Mucosa of rectum (tissue), 2 donors: ENCODE results near the gene MRPL28.

Experiments
- H3K27ac ChIP-seq, 2 donors: one replicate each; pipeline ENCODE4 v1.7.0; 2013; ENCODE audit warnings: inconsistent platforms in 2 of 2, low read depth in 2 of 2, low read length in 2 of 2
- H3K27me3 ChIP-seq, 2 donors: one replicate each; pipeline ENCODE4 v1.7.0; 2013; ENCODE audit warnings: low read length in 2 of 2; ENCODE audit not compliant: control insufficient read depth in 2 of 2, insufficient read depth in 2 of 2
- H3K36me3 ChIP-seq, 2 donors: one replicate each; pipeline ENCODE4 v1.7.0; 2013; ENCODE audit warnings: low read length in 2 of 2; ENCODE audit not compliant: control insufficient read depth in 2 of 2, insufficient read depth in 2 of 2
- H3K4me1 ChIP-seq, 2 donors: one replicate each; pipeline ENCODE4 v1.7.0; 2013; ENCODE audit warnings: low read length in 2 of 2, mild to moderate bottlenecking in 1 of 2; ENCODE audit not compliant: control insufficient read depth in 2 of 2, insufficient read depth in 2 of 2
- H3K4me3 ChIP-seq, 2 donors: one replicate each; pipeline ENCODE4 v1.7.0; 2013; ENCODE audit warnings: low read length in 2 of 2
- H3K9ac ChIP-seq, 2 donors: one replicate each; pipeline ENCODE4 v1.7.0; 2013; ENCODE audit warnings: low read length in 2 of 2, low read depth in 1 of 2, mild to moderate bottlenecking in 1 of 2
- H3K9me3 ChIP-seq, 2 donors: one replicate each; pipeline ENCODE4 v1.7.0; 2013; ENCODE audit warnings: low read length in 2 of 2; ENCODE audit not compliant: control insufficient read depth in 2 of 2
- donor health status: healthy.
- donor health status: Normal muscosa, but diverticular disease.

MRPL28 gene

GRCh38 chr16:400061-400591, 29.8 kb upstream of the MRPL28 start:
- peak overlapping the region in 1 of 2 donors; percentile 41 for H3K9ac ChIP-seq
- peak overlapping the region in 1 of 2 donors; percentile 91 for H3K27ac ChIP-seq

GRCh38 chr16:399340-400019, 29.1 kb upstream of the MRPL28 start:
- Histone ChIP-seq H3K27me3 (no peaks in the 10 kb centered on the region), H3K4me1 (peaks cover 4 to 14% of the 10 kb centered on the region in 2 donors), H3K4me3 (no peak overlapping the region), H3K36me3 (peaks cover 0 to 4% of the 10 kb centered on the region in 2 donors), H3K9ac (no peak overlapping the region), H3K27ac (peak overlapping the region in 1 of 2 donors; percentile 91), H3K9me3 (no peaks in the 10 kb centered on the region)

More at GRCh38 chr16:400061-400591, 29.8 kb upstream of the MRPL28 start:
- no peak overlapping the region for H3K4me3 ChIP-seq
- H3K4me1 ChIP-seq = peaks cover 4 to 14% of the 10 kb centered on the region in 2 donors
- H3K36me3 ChIP-seq = peaks cover 0 to 4% of the 10 kb centered on the region in 2 donors
- H3K27me3 ChIP-seq = no peaks in the 10 kb centered on the region
- no peaks in the 10 kb centered on the region for H3K9me3 ChIP-seq

- H3K9me3 ChIP-seq = no peaks in the 10 kb centered on the region
- H3K9ac ChIP-seq = no peak overlapping the region
- H3K27ac ChIP-seq = peak overlapping the region in 1 of 2 donors; percentile 48
- H3K36me3 ChIP-seq = peaks cover 0 to 4% of the 10 kb centered on the region in 2 donors
- peaks cover 4 to 14% of the 10 kb centered on the region in 2 donors for H3K4me1 ChIP-seq
- no peak overlapping the region for H3K4me3 ChIP-seq
- H3K27me3 ChIP-seq = no peaks in the 10 kb centered on the region
Measured at GRCh38 chr16:398561-399339, 28.4 kb upstream of the MRPL28 start.

GRCh38 chr16:397736-398332, 27.5 kb upstream of the MRPL28 start:
- Histone ChIP-seq H3K9me3 (no peaks in the 10 kb centered on the region), H3K4me1 (peaks cover 4 to 14% of the 10 kb centered on the region in 2 donors), H3K9ac (no peak overlapping the region), H3K27me3 (no peaks in the 10 kb centered on the region), H3K36me3 (peaks cover 0 to 4% of the 10 kb centered on the region in 2 donors), H3K27ac (peak overlapping the region in 1 of 2 donors; percentile 48), H3K4me3 (no peak overlapping the region)

- Histone ChIP-seq H3K9ac (peak within 1 kb of the TSS; percentile 60 to 68), H3K4me1 (peaks cover 4 to 14% of the 10 kb centered on the region in 2 donors)
Measured at GRCh38 chr16:397135-397661, 26.9 kb upstream of the MRPL28 start, which contains the start of gene NME4. NME4 (plus strand) TSS chr16:397199; CDS start chr16:397223, 24 bp downstream.

GRCh38 chr16:396605-397004, 26.3 kb upstream of the MRPL28 start:
- peaks cover 0 to 4% of the 10 kb centered on the region in 2 donors for H3K36me3 ChIP-seq
- no peaks in the 10 kb centered on the region for H3K9me3 ChIP-seq
- peak overlapping the region in 1 of 2 donors; percentile 68 for H3K9ac ChIP-seq
- peaks cover 4 to 14% of the 10 kb centered on the region in 2 donors for H3K4me1 ChIP-seq
- H3K4me3 ChIP-seq = peak overlapping the region; percentile 12 to 74
- no peaks in the 10 kb centered on the region for H3K27me3 ChIP-seq
- no peak overlapping the region for H3K27ac ChIP-seq

More at GRCh38 chr16:397135-397661, 26.9 kb upstream of the MRPL28 start, which contains the start of gene NME4:
- Histone ChIP-seq H3K36me3 (peaks cover 0 to 4% of the 10 kb centered on the region in 2 donors), H3K27ac (peak within 1 kb of the TSS in 1 of 2 donors; percentile 52), H3K4me3 (peak within 1 kb of the TSS; percentile 51 to 74), H3K27me3 (no peaks in the 10 kb centered on the region), H3K9me3 (no peaks in the 10 kb centered on the region)

- Histone ChIP-seq H3K9me3 (no peaks in the 10 kb centered on the region), H3K27me3 (no peaks in the 10 kb centered on the region), H3K9ac (no peak overlapping the region), H3K27ac (no peak overlapping the region), H3K4me3 (peak overlapping the region in 1 of 2 donors; percentile 74), H3K36me3 (peaks cover 0 to 4% of the 10 kb centered on the region in 2 donors), H3K4me1 (peaks cover 4 to 14% of the 10 kb centered on the region in 2 donors)
Measured at GRCh38 chr16:396199-396598, 25.9 kb upstream of the MRPL28 start.

GRCh38 chr16:392450-393030, 22.2 kb upstream of the MRPL28 start:
- Histone ChIP-seq H3K9me3 (no peaks in the 10 kb centered on the region), H3K9ac (no peak overlapping the region), H3K4me3 (no peak overlapping the region), H3K36me3 (no peaks in the 10 kb centered on the region), H3K4me1 (peaks cover 0 to 2% of the 10 kb centered on the region in 2 donors), H3K27ac (no peak overlapping the region), H3K27me3 (no peaks in the 10 kb centered on the region)

GRCh38 chr16:391885-392335, 21.6 kb upstream of the MRPL28 start:
- H3K27me3 ChIP-seq = no peaks in the 10 kb centered on the region
- H3K9me3 ChIP-seq = no peaks in the 10 kb centered on the region
- no peaks in the 10 kb centered on the region for H3K36me3 ChIP-seq
- H3K27ac ChIP-seq = no peak overlapping the region
- no peak overlapping the region for H3K9ac ChIP-seq
- H3K4me1 ChIP-seq = peaks cover 0 to 2% of the 10 kb centered on the region in 2 donors
- no peak overlapping the region for H3K4me3 ChIP-seq
